NB4 (cell line): Measurements from ENCODE around the gene DIS3L2.

Source experiments
- DNase-seq: peaks from one replicate; pipeline ENCODE4 v3.0.0; 2010; ENCODE audit warnings: low read depth
- H3K4me3 ChIP-seq: one replicate; pipeline ENCODE4 v1.5.1; 2011; ENCODE audit warnings: mild to moderate bottlenecking, low read depth, low read length, moderate library complexity
- MAX ChIP-seq: IDR thresholded peaks from 2 replicates; pipeline ENCODE4 v1.6.1; 2011; ENCODE audit warnings: low read depth, low read length
- MYC ChIP-seq: IDR thresholded peaks from 2 replicates; pipeline ENCODE4 v1.6.1; 2011; ENCODE audit warnings: low read depth, low read length
- POLR2A ChIP-seq: IDR thresholded peaks from 2 replicates; pipeline ENCODE4 v1.6.1; 2011; ENCODE audit warnings: mild to moderate bottlenecking; ENCODE audit not compliant: insufficient read length; ENCODE audit errors: extremely low read depth
- TF ChIP-seq, protein P1 (sequence below): IDR thresholded peaks from one replicate; pipeline ENCODE4 v1.5.1; 2012; ENCODE audit warnings: low read depth, low read length

DIS3L2 gene

GRCh38 chr2:232295971-232296370 is 334.5 kb downstream of the DIS3L2 start:
- TF ChIP-seq MYC (no peak), MAX (no peak)
- TF ChIP-seq, protein P1, sequence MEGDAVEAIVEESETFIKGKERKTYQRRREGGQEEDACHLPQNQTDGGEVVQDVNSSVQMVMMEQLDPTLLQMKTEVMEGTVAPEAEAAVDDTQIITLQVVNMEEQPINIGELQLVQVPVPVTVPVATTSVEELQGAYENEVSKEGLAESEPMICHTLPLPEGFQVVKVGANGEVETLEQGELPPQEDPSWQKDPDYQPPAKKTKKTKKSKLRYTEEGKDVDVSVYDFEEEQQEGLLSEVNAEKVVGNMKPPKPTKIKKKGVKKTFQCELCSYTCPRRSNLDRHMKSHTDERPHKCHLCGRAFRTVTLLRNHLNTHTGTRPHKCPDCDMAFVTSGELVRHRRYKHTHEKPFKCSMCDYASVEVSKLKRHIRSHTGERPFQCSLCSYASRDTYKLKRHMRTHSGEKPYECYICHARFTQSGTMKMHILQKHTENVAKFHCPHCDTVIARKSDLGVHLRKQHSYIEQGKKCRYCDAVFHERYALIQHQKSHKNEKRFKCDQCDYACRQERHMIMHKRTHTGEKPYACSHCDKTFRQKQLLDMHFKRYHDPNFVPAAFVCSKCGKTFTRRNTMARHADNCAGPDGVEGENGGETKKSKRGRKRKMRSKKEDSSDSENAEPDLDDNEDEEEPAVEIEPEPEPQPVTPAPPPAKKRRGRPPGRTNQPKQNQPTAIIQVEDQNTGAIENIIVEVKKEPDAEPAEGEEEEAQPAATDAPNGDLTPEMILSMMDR: no peak
- H3K4me3 ChIP-seq: no peak overlapping the region
- no peak for DNase-seq

DNA sequence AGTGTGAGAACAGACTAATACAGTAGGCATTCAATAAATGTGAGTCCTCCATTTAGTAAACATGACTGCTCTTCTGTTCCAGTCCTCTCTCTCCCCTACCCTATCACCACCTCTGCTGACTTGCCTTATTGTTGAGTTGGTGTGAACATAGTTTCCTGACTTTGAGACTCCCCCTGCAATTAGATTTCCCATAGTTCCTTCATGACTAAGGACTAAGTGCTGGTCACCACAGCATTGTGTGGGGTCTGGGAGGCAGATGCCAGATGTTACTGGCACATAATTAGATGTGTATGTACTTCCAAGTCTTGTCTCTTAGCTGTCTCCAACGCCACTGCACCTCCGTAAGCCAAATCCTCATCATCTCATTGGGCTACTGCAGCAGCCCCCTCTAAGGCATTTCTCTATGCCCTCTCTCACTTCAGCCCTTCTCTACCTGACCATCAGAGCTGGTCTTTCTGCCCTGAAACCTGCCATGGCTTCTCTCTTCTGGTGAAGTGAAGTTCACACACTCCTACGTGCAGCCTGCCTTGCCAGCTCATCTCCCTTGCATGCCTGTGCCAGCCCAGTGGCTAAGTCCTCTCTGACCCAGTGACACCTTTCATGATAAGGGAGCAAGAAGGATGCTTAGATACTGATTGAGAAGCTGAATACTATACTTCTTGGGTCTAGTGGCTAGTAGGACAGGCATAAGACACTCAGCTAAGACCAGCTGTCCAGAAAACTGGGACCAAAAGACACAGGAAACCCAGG is 335.4 kb downstream of the DIS3L2 start:
- no peak for DNase-seq
- TF ChIP-seq, protein P1: no peak
- TF ChIP-seq POLR2A (no peak), MYC (no peak), MAX (no peak)
- H3K4me3 ChIP-seq: no peak overlapping the region

DNA sequence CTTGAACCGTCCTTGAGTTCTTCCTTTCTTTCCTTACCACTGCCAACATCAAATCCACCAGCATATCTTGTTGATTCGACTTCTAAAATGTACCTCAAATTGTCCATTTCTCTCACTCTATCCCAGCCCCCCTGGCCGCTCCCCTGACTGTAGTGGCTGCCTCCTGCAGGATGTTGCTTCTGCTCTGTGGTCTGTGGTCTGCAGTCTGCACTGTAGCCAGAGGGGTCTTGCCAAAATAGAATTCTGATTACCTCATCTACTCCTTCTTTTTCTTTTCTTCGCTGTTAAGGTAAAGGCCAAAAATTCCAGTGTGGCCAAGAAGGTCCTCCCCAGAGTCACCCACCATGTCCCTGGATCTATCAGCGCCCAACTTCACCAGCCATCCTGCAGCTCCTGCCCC is 337.6 kb downstream of the DIS3L2 start:
- 0 out of 2 replicates have a peak, but pooled peaks have one; percentile 15 for TF ChIP-seq MAX
- 0 out of 2 replicates have a peak, but pooled peaks have one; percentile 11 for TF ChIP-seq MYC
- TF ChIP-seq, protein P1: no peak
- TF ChIP-seq POLR2A: no peak
- H3K4me3 ChIP-seq: no peak overlapping the region
- DNase-seq: peak; percentile 63

- no peak for DNase-seq
- no peak overlapping the region for H3K4me3 ChIP-seq
- TF ChIP-seq MYC (no peak), MAX (no peak), POLR2A (no peak)
- TF ChIP-seq, protein P1: no peak
Observed at GRCh38 chr2:232299927-232300674, 338.6 kb downstream of the DIS3L2 start.

- H3K4me3 ChIP-seq: no peak overlapping the region
- TF ChIP-seq, protein P1: no peak
- TF ChIP-seq POLR2A (no peak), MYC (no peak), MAX (no peak)
- DNase-seq: no peak
Observed at GRCh38 chr2:232300894-232301387, 339.4 kb downstream of the DIS3L2 start.
